Psoas muscle (tissue), 8 donors: ENCODE measurements around the gene RSPO4. TPM values are rescaled to one million over a fixed set of nuclear protein-coding genes. Genes with fewer than 3 reads are reported as not detected.
"Not testable (repeated sequence)": the region's sequence is repeated elsewhere in the genome, so short reads cannot be mapped to it uniquely, and the experiment has no call there.

Source experiments
- ATAC-seq, 4 donors: fragments of 200-7000 bp; cut with Tn5 transposase; one replicate each; pipeline ENCODE4 v1.9.1; 2020; ENCODE audit warnings: moderate library complexity in 3 of 4, mild to moderate bottlenecking in 2 of 4
- DNase-seq, 2 donors: peaks; one replicate each; pipeline ENCODE4 v3.0.0-alpha.2; 2020
- H3K27ac ChIP-seq: fragments of 200-600 bp; one replicate; pipeline ENCODE4 v1.8.0; 2022
- H3K27me3 ChIP-seq, 3 donors: fragments of 200-600 bp in 1 of 3; one replicate each; pipeline versions ENCODE4 v1.6.1 to v1.8.0; 2013 to 2022; ENCODE audit warnings: low read length in 2 of 3, mild to moderate bottlenecking in 2 of 3, moderate library complexity in 1 of 3; ENCODE audit not compliant: insufficient read depth in 3 of 3
- H3K36me3 ChIP-seq, 2 donors: fragments of 200-600 bp in 1 of 2; one replicate each; pipeline versions ENCODE4 v1.6.1 to v1.8.0; 2013 to 2022; ENCODE audit warnings: low read depth in 1 of 2, mild to moderate bottlenecking in 1 of 2, moderate library complexity in 1 of 2; ENCODE audit not compliant: insufficient read depth in 1 of 2
- H3K4me1 ChIP-seq: fragments of 200-600 bp; one replicate; pipeline ENCODE4 v1.8.0; 2022
- H3K4me3 ChIP-seq: fragments of 200-600 bp; one replicate; pipeline ENCODE4 v1.8.0; 2022; ENCODE audit warnings: mild to moderate bottlenecking
- H3K9me3 ChIP-seq: fragments of 200-600 bp; one replicate; pipeline ENCODE4 v1.8.0; 2022
- CTCF ChIP-seq: fragments of 200-600 bp; IDR thresholded peaks from one replicate; pipeline ENCODE4 v1.8.0; 2022; ENCODE audit warnings: antibody characterized with exemption
- WGBS, 3 donors: extraction: QIAGEN DNeasy Blood & Tissue Kit; methylation state at CpG; one replicate each; pipeline versions ENCODE4 v1.1.6 to v1.1.7; 2013; 5-methylcytosine and 5-hydroxymethylcytosine counted together
- intact Hi-C, 2 donors: fragments of 100-400 bp; cut with DNase I; formaldehyde crosslinking; loops; one replicate each; pipeline versions ENCODE4 v1.11.0 to v1.14.2; 2022
- polyA plus RNA-seq, 3 donors: library from polyadenylated mRNA; stranded (reverse); fragments of 200-250 nt; gene quantifications; one replicate each; pipeline ENCODE4 v1.2.3, GENCODE V29; 2013
- total RNA-seq, 4 donors: library from RNA; stranded (reverse); fragmentation: NEBNext Ultra II Directional in 2 of 4; extraction: Animal tissue kit (Norgen Biotek cat#: 25700) in 2 of 4; gene quantifications; one replicate each; pipeline versions ENCODE4 v1.2.1 to v1.2.4, GENCODE V29; 2021 to 2023
- donor health status: healthy with polysubstance abuse.
- donor health status: DM: no; HTN: no; CAD: no; lungs with moderate emphysema.
- donor health status: Bipolar disorder and iron deficiency.
- donor health status: healthy.
- donor health status: DM: yes; HTN: yes; CAD: no.
- donor health status: DM: no; HTN: no; CAD: no.
- donor health status: DM: no; HTN: no; CAD: no.
- donor health status: DM: yes; HTN: yes; CAD: no.

Gene RSPO4
- total and polyA plus RNA-seq, 7 donors: 0.01 to 0.13 (median 0.03) TPM; not detected in 4

GRCh38 chr20:1033751-1034414 is 31.8 kb upstream of the RSPO4 start:
- no peaks in the 10 kb centered on the region for H3K27me3 ChIP-seq
- DNase-seq: no peak
- no peak for ATAC-seq
- no peaks in the 10 kb centered on the region for H3K36me3 ChIP-seq
- no peaks in the 10 kb centered on the region for H3K9me3 ChIP-seq
- 58 to 64% (median 61%) methylated on average over 6 of the region's 6 CpGs for WGBS, 3 donors
- intact Hi-C loops: no loop called here
- H3K4me1 ChIP-seq: no peaks in the 10 kb centered on the region
- H3K27ac ChIP-seq: no peak overlapping the region
- no peak for TF ChIP-seq CTCF
- H3K4me3 ChIP-seq: no peak overlapping the region

- no peaks in the 10 kb centered on the region for H3K9me3 ChIP-seq
- TF ChIP-seq CTCF: no peak
- H3K27ac ChIP-seq: no peak overlapping the region
- H3K27me3 ChIP-seq: no peaks in the 10 kb centered on the region
- H3K4me1 ChIP-seq: no peaks in the 10 kb centered on the region
- intact Hi-C loops: no loop called here
- WGBS, 3 donors: 67 to 81% (median 73%) methylated on average over 7 of the region's 7 CpGs
- DNase-seq (no peak), ATAC-seq (no peak)
- H3K4me3 ChIP-seq: no peak overlapping the region
- H3K36me3 ChIP-seq: no peaks in the 10 kb centered on the region
Observed at GRCh38 chr20:1029980-1030379, 27.9 kb upstream of the RSPO4 start.

- WGBS, 3 donors: 60 to 71% (median 68%) methylated on average over 2 of the region's 2 CpGs
- H3K27ac ChIP-seq, H3K9me3 ChIP-seq, H3K36me3 ChIP-seq, DNase-seq, ATAC-seq, intact Hi-C loops, H3K4me3 ChIP-seq, H3K4me1 ChIP-seq, H3K27me3 ChIP-seq: not testable (repeated sequence)
Observed at GRCh38 chr20:1026214-1026613, 24.1 kb upstream of the RSPO4 start.

- intact Hi-C loops: no loop called here
- Histone ChIP-seq H3K36me3 (no peaks in the 10 kb centered on the region), H3K9me3 (no peaks in the 10 kb centered on the region), H3K27ac (no peak overlapping the region), H3K4me3 (no peak overlapping the region), H3K27me3 (peaks cover 0 to 4% (median 0%) of the 10 kb centered on the region in 3 donors), H3K4me1 (no peaks in the 10 kb centered on the region)
- no peak for DNase-seq
- TF ChIP-seq CTCF: no peak
- ATAC-seq: no peak
Observed at GRCh38 chr20:1022871-1023270, 20.8 kb upstream of the RSPO4 start.

GRCh38 chr20:1020614-1021013 is 18.5 kb upstream of the RSPO4 start:
- Histone ChIP-seq H3K27me3 (peaks cover 0 to 4% (median 0%) of the 10 kb centered on the region in 3 donors), H3K4me3 (no peak overlapping the region), H3K36me3 (no peaks in the 10 kb centered on the region), H3K27ac (no peak overlapping the region), H3K4me1 (no peaks in the 10 kb centered on the region), H3K9me3 (no peaks in the 10 kb centered on the region)
- no peak for TF ChIP-seq CTCF
- ATAC-seq (no peak), DNase-seq (no peak)
- intact Hi-C loops: no loop called here
- WGBS, 3 donors: 73 to 83% (median 73%) methylated on average over 5 of the region's 5 CpGs
